Activated CD8-positive, alpha-beta memory T cell treated with anti-CD3 and anti-CD28 coated beads, Interleukin-2, amount 50 U/mL, for 24 hours (primary cell): ENCODE data around the gene MYL3.
"Not testable (repeated sequence)": the region's sequence is repeated elsewhere in the genome, so short reads cannot be mapped to it uniquely, and the experiment has no call there.

ENCODE experiments used
- DNase-seq: peaks from one replicate; pipeline ENCODE4 v3.0.0-alpha.2; 2020; ENCODE audit errors: extremely low read depth

MYL3 gene

GRCh38 chr3:46830801-46831200 is 32.4 kb downstream of the MYL3 start:
- DNase-seq = no peak

- peak; percentile 35 for DNase-seq
Observed at GRCh38 chr3:46829699-46830208, 33.5 kb downstream of the MYL3 start.

GRCh38 chr3:46825450-46825849 is 37.8 kb downstream of the MYL3 start:
- DNase-seq = no peak

GRCh38 chr3:46824211-46824970 is 38.9 kb downstream of the MYL3 start:
- DNase-seq = no peak

DNA sequence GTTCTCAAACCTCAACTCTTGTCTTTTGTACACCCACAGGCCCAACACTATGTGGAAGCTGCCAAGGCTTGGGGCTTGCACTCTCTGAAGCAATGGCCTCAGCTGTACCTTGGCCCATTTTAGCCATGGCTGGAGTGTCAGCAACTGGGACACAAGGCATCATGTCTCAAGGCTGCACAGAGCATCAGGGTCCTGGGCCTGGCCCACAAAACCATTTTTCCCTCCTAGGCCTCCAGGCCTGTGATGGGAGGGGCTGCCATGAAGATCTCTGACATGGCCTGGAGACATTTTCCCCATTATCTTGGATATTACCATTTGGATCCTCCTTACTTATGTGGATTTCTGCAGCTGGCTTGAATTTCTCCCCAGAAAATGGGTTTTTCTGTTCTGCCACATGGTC is 39.9 kb downstream of the MYL3 start:
- DNase-seq = not testable (repeated sequence)

- no peak for DNase-seq
Observed at GRCh38 chr3:46821553-46821952, 41.7 kb downstream of the MYL3 start.

DNA sequence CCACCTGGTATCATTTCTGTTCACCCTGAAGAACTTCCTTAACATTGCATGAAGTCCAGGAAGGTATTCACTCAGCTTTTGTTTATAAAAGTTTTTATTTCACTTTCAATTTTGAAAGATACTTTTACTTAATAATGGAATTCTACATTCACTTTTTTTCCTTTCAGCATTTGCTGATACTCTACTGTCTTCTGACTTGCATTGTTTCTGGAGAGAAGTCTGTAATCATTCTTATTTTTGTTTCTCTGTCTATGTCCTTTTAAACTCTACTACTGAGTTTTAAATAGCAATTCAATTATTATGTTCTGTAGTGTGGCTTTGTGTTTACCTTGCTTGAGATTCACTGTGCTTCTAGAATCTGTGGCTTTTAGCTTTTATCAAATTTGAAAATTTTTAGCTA is 42.4 kb downstream of the MYL3 start:
- DNase-seq = no peak

DNA sequence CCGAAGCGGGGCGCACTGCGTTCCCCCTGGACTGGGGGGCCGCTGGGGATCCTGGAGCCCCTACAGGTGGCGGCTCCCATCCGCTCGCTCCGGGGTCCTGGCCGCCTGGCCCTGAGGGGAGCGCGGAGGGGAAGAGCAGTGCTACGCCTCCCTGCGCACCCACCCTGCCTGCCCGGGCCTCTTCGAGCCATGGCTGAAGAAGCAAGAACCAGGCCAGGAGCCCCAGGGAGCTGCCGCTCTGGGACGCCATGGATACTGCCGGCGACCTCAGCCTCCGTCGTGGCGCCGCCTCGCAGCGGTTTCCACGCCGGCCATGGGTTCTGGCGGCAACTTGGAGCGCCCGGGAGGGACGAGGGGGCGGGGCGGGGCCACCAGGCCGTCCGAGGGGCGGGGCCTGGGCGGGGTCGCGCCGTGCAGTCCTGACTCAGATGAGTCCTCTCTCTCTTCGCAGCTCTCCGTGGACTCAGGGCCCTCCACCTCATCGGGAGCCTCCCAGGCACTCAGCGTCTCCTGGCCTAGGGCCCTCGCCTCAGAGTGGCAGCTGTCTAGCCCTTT is 50.9 kb downstream of the MYL3 start:
- peak; percentile 26 for DNase-seq

DNA sequence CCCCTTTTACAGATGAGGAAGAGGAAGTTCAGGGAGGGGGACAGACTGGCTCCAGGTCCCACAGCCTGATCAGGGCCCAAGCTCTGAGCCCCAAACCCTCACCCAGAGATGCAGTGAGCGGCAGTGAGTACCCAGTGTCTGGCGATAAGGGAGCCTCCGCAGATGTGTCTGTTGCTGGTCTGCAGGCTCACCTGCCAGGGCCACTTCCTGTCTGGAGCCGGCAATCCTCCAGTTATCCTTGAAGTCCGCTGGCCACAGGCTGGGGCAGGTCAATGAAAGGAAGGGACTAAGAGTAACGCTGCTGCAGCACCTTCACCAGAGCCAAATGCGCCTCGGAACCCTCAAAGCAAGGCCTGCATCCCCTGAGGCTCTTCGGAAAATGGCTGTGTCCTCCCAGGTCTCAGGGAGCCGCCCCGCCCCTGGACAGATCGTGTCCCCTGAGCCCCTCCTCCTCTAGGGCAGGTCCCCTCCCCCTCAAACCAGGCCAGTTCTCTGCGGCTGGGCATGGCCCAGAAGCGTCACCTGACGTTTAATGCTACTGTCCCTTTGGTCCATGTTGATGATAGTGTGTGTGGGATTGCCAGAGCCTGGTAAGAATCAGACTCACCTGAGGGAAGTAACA is 51.5 kb downstream of the MYL3 start:
- no peak for DNase-seq

DNA sequence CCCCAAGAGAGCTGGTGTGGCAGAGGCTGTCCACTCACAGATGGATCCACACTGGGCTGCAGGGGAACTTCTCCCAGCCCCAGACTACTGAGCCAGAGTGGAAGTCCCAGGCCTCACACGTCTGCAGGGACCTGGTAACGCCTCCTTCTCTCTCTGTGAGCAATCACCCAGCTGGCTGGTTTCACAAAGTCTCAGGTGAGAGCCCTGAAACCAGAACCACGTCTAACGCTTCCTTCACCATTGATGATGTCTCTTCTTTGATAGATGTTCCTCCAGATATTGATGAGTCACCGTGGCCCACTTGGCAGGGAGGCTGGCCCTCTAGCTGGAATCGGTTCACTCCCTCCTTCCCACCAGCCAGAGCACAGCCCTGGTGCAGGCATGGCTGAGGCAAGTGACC is 54.5 kb downstream of the MYL3 start:
- not testable (repeated sequence) for DNase-seq
